Gastrocnemius medialis (tissue), 4 donors: Measurements from ENCODE around the gene DNAJC11. TPM values are rescaled to one million over a fixed set of nuclear protein-coding genes. Genes with fewer than 3 reads are reported as not detected.

Source experiments
- ATAC-seq, 2 donors: fragments of 150-250 bp; one replicate each; pipeline ENCODE4 v1.9.1; 2016
- DNase-seq, 2 donors: peaks; one replicate each; pipeline ENCODE4 v3.0.0-alpha.2; 2019
- H3K27ac ChIP-seq, 4 donors: fragments of 200-600 bp; sonication (generic); 1 replicate in 1 of 4; 2 replicates in 3 of 4; pipeline ENCODE4 v1.5.1; 2016 to 2018; ENCODE audit warnings: mild to moderate bottlenecking in 2 of 4, moderate library complexity in 1 of 4
- H3K27me3 ChIP-seq, 3 donors: fragments of 200-600 bp; sonication (generic) in 2 of 3; 1 replicate in 1 of 3; 2 replicates in 2 of 3; pipeline versions ENCODE4 v1.5.1 to v1.6.0; 2016 to 2019; ENCODE audit warnings: mild to moderate bottlenecking in 1 of 3, moderate library complexity in 1 of 3
- H3K36me3 ChIP-seq, 2 donors: fragments of 200-600 bp; sonication (generic) in 1 of 2; one replicate each; pipeline ENCODE4 v1.5.1; 2017 to 2018
- H3K4me1 ChIP-seq, 2 donors: fragments of 200-600 bp; sonication (generic) in 1 of 2; one replicate each; pipeline ENCODE4 v1.5.1; 2016 to 2017; ENCODE audit warnings: mild to moderate bottlenecking in 2 of 2
- H3K4me3 ChIP-seq, 4 donors: fragments of 200-600 bp; sonication (generic) in 3 of 4; 1 replicate in 1 of 4; 2 replicates in 3 of 4; pipeline ENCODE4 v1.5.1; 2016 to 2019; ENCODE audit warnings: mild to moderate bottlenecking in 2 of 4
- H3K9me3 ChIP-seq, 3 donors: fragments of 200-600 bp; sonication (generic) in 2 of 3; 1 replicate in 1 of 3; 2 replicates in 2 of 3; pipeline ENCODE4 v1.5.1; 2016 to 2019
- CTCF ChIP-seq, 5 experiments: fragments of 450-650 bp in 3 of 5; fragments of 200-600 bp in 2 of 5; sonication (generic) in 2 of 5; IDR thresholded peaks in 4 of 5; conservative IDR thresholded peaks in 1 of 5; 1 replicate in 4 of 5; 2 replicates in 1 of 5; pipeline ENCODE4 v1.5.1; 2016 to 2019; ENCODE audit warnings: antibody characterized with exemption in 5 of 5, mild to moderate bottlenecking in 3 of 5, moderate library complexity in 3 of 5
- POLR2A ChIP-seq, 2 donors: fragments of 450-650 bp; IDR thresholded peaks; one replicate each; pipeline ENCODE4 v1.6.1; 2017; ENCODE audit warnings: antibody characterized with exemption in 2 of 2, mild to moderate bottlenecking in 2 of 2, moderate library complexity in 2 of 2
- in situ Hi-C, 4 donors: fragments of 200-750 bp; cut with MboI; loops; one replicate each; pipeline versions ENCODE4 v1.15.0 to v1.8.0; 2017; ENCODE audit warnings: low sequenced_read_pairs in 4 of 4
- intact Hi-C: fragments of 100-400 bp; cut with DNase I; formaldehyde crosslinking; loops from one replicate; pipeline ENCODE4 v1.15.1; 2023; ENCODE audit warnings: low total_unique reads
- total RNA-seq, 4 donors: library from RNA; depleted of rRNA; stranded (reverse); fragments of >200 nt; gene quantifications; one replicate each; pipeline versions ENCODE4 v1.1.0 to v1.2.3, GENCODE V29; 2016

DNAJC11 gene
- total RNA-seq, 4 donors from 2014 or later: 23.3 to 40.7 (median 30.8) TPM

GRCh38 chr1:6724517-6725141 is 23.0 kb upstream of the DNAJC11 start:
- DNase-seq: no peak
- no peak for ATAC-seq
- Histone ChIP-seq H3K4me3 (no peak overlapping the region), H3K36me3 (no peaks in the 10 kb centered on the region), H3K9me3 (no peaks in the 10 kb centered on the region), H3K4me1 (peaks cover 0 to 3% of the 10 kb centered on the region in 2 donors), H3K27ac (no peak overlapping the region), H3K27me3 (no peaks in the 10 kb centered on the region)
- in situ Hi-C loops: loop anchor here (5.0 to 25.0 kb wide), 11 partner anchors 160 to 920 kb away; no protein-coding TSS in a partner anchor
- TF ChIP-seq CTCF (IDR thresholded peaks at IDR 0.05 in 4 of 5, conservative IDR thresholded peaks at IDR 0.05 in 1 of 5): no peak
- TF ChIP-seq POLR2A (IDR thresholded peaks at IDR 0.05): no peak
- intact Hi-C loops: loop anchor here (5.0 kb wide), 1 partner anchor 923 kb away; no protein-coding TSS in a partner anchor

GRCh38 chr1:6723621-6724428 is 22.2 kb upstream of the DNAJC11 start:
- TF ChIP-seq CTCF (IDR thresholded peaks at IDR 0.05 in 4 of 5, conservative IDR thresholded peaks at IDR 0.05 in 1 of 5) (no peak), POLR2A (IDR thresholded peaks at IDR 0.05) (no peak)
- no peak overlapping the region for H3K4me3 ChIP-seq
- H3K27me3 ChIP-seq: no peaks in the 10 kb centered on the region
- in situ Hi-C loops: loop anchor here (5.0 to 25.0 kb wide), 11 partner anchors 161 to 921 kb away; no protein-coding TSS in a partner anchor
- no peaks in the 10 kb centered on the region for H3K36me3 ChIP-seq
- DNase-seq (no peak), ATAC-seq (no peak)
- intact Hi-C loops: no loop called here
- H3K4me1 ChIP-seq: peaks cover 0 to 3% of the 10 kb centered on the region in 2 donors
- H3K9me3 ChIP-seq: no peaks in the 10 kb centered on the region
- no peak overlapping the region for H3K27ac ChIP-seq

GRCh38 chr1:6711174-6711573 is 9.6 kb upstream of the DNAJC11 start:
- TF ChIP-seq POLR2A (IDR thresholded peaks at IDR 0.05) (no peak), CTCF (IDR thresholded peaks at IDR 0.05 in 4 of 5, conservative IDR thresholded peaks at IDR 0.05 in 1 of 5) (no peak)
- no peak for ATAC-seq
- no peak overlapping the region for H3K4me3 ChIP-seq
- H3K27me3 ChIP-seq: no peaks in the 10 kb centered on the region
- no peak for DNase-seq
- no peaks in the 10 kb centered on the region for H3K4me1 ChIP-seq
- no peaks in the 10 kb centered on the region for H3K36me3 ChIP-seq
- H3K9me3 ChIP-seq: no peaks in the 10 kb centered on the region
- H3K27ac ChIP-seq: no peak overlapping the region
- intact Hi-C loops: no loop called here
- in situ Hi-C loops: loop anchor here in 1 of 4 donors (25.0 kb wide), 1 partner anchor 926 kb away; no protein-coding TSS in a partner anchor

GRCh38 chr1:6704746-6705145 is 3.1 kb upstream of the DNAJC11 start:
- no peak overlapping the region for H3K4me3 ChIP-seq
- DNase-seq (no peak), ATAC-seq (no peak)
- H3K36me3 ChIP-seq: no peaks in the 10 kb centered on the region
- intact Hi-C loops (loop anchor here (10.0 kb wide), 2 partner anchors 940 to 1070 kb away; partner anchors contain the start of gene VAMP3), in situ Hi-C loops (loop anchor here in 1 of 4 donors (25.0 kb wide), 1 partner anchor 933 kb away; no protein-coding TSS in a partner anchor)
- H3K27me3 ChIP-seq: no peaks in the 10 kb centered on the region
- H3K4me1 ChIP-seq: peaks cover 13 to 15% of the 10 kb centered on the region in 2 donors
- no peak overlapping the region for H3K27ac ChIP-seq
- H3K9me3 ChIP-seq: no peaks in the 10 kb centered on the region
- TF ChIP-seq CTCF (IDR thresholded peaks at IDR 0.05 in 4 of 5, conservative IDR thresholded peaks at IDR 0.05 in 1 of 5) (no peak), POLR2A (IDR thresholded peaks at IDR 0.05) (no peak)
